ENCODE results near the gene RASA3.

DNA sequence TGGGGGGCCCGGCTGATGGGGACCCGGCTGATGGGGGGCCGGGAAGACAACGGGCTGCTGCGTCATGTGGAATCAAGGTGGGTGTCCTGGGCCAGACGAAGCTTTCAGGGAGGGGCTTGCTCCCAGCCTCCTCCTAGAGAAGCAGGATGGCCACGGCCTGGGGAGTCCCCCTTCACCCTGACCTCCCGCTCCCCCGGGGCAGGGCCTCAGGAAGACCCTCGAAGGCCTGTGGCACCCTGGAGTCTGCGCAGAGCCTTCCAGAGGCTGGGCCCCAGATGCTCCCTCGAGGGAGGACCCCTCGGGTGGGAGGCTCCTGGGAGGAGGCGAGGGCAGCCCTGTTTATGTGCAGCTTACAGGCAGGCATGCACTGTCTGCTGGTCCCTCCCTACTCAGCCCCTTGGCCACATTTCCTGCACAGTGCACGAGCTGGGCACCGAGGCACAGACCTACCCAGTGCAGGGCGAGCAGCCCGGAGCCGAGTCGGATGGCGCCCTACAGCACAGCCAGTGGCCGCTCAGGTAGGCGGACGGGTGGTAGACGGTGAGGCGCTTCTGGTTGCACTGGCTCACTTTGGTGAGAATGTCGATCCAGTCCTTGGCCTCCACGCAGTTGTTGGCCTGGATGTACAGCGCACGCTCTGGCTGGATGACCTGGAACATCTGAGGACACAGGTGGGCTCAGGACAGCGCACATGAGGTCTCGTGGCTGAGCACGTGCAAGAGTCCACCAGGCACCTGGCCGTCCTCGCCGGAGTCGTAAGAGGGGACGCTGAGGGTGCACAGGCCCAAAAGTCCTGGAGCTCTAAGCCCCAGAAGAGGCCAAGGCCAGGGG lies 136.1 kb downstream of the RASA3 start:
- TF ChIP-seq, protein P1, sequence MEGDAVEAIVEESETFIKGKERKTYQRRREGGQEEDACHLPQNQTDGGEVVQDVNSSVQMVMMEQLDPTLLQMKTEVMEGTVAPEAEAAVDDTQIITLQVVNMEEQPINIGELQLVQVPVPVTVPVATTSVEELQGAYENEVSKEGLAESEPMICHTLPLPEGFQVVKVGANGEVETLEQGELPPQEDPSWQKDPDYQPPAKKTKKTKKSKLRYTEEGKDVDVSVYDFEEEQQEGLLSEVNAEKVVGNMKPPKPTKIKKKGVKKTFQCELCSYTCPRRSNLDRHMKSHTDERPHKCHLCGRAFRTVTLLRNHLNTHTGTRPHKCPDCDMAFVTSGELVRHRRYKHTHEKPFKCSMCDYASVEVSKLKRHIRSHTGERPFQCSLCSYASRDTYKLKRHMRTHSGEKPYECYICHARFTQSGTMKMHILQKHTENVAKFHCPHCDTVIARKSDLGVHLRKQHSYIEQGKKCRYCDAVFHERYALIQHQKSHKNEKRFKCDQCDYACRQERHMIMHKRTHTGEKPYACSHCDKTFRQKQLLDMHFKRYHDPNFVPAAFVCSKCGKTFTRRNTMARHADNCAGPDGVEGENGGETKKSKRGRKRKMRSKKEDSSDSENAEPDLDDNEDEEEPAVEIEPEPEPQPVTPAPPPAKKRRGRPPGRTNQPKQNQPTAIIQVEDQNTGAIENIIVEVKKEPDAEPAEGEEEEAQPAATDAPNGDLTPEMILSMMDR (IDR thresholded peaks at IDR 0.05; ENCODE audit: borderline replicate concordance, extremely low read depth, low read length, poor library complexity, severe bottlenecking): no peak
- no peak for TF ChIP-seq EZH2 (IDR thresholded peaks at IDR 0.05; ENCODE audit: borderline replicate concordance, low read depth, low read length, severe bottlenecking)

All from DND-41 (cell line).